AG09319 (cell line): ENCODE data around the gene CDH4.

Experiments
- DNase-seq: peaks from one replicate; pipeline ENCODE4 v3.0.0-alpha.2; 2010; ENCODE audit warnings: low read depth; ENCODE audit errors: extremely low read depth
- CTCF ChIP-seq: IDR thresholded peaks from 2 replicates; pipeline ENCODE4 v1.5.1; 2011; ENCODE audit warnings: low read depth, mild to moderate bottlenecking, inconsistent platforms, low read length, moderate library complexity

Gene CDH4

GRCh38 chr20:61950641-61951071 lies 698.6 kb downstream of the CDH4 start:
- no peak for TF ChIP-seq CTCF
- no peak for DNase-seq

- no peak for DNase-seq
- TF ChIP-seq CTCF = no peak
Observed at GRCh38 chr20:61951695-61952533, 699.9 kb downstream of the CDH4 start.

GRCh38 chr20:61953037-61954021 lies 701.3 kb downstream of the CDH4 start:
- DNase-seq = no peak
- no peak for TF ChIP-seq CTCF

- no peak for DNase-seq
- TF ChIP-seq CTCF = no peak
Observed at GRCh38 chr20:61954276-61955021, 702.4 kb downstream of the CDH4 start.

- no peak for TF ChIP-seq CTCF
- DNase-seq = no peak
Observed at GRCh38 chr20:61955668-61956395, 703.8 kb downstream of the CDH4 start.

- DNase-seq = no peak
- no peak for TF ChIP-seq CTCF
Observed at GRCh38 chr20:61956396-61957342, 704.6 kb downstream of the CDH4 start.
